ENCODE results near the gene FRMD4B.
"Not testable (repeated sequence)": the region's sequence is repeated elsewhere in the genome, so short reads cannot be mapped to it uniquely, and the experiment has no call there.

The FRMD4B gene

DNA sequence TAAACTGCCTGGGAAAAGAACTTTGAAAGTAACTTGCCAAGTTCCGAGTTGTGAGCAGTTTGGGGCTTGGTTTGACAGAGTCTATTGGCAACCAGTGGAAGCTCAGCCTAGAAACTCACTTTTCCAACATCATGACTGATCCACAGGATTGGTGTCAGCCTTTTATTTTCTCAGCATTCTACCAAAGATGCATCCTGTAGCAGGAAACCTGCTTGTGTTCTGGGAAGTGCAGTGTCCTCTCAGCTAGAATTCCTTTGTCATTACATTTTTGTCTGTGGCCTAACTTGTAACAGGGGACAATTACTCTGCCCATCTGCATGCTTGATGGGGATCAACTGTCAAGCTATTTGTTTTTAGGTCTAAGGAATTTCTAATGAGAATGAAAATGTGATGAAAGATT lies 146.8 kb downstream of the FRMD4B start:
- no peak for DNase-seq

GRCh38 chr3:69236812-69237707 lies 148.8 kb downstream of the FRMD4B start:
- no peak for DNase-seq

DNA sequence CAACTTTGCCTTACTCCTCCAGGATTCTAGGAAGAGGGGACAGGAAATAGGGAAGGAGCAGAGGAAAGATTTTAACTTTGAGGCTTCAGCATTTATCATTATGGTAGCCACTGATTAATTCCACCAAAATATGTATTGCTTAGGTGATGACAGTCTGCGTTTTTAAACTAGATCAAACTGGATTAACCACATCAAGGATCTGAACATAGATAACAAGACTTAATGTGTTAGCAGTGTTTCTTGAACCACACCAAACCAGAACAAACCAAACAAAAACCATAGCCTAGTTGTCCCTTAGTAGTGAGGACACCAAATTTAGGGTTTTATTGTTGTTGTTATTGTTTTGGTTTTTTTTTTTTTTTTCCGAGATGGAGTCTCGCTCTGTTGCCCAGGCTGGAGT lies 150.0 kb downstream of the FRMD4B start:
- no peak for DNase-seq

DNA sequence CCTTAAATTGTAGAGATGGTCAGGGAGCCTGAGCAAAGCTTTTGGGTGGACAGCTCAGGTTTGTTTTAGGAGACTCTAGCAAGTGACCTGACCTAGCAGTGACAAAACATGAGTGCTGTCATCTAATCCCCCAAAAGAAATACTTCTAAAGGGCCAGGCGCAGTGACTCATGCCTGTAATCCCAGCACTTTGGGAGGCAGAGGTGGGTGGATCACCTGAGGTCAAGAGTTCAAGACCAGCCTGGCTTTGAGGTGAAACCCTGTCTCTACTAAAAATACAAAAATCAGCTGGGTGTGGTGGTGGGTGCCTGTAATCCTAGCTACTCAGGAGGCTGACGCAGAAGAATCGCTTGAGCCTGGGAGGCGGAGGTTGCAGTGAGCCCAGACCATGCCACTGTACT lies 150.7 kb downstream of the FRMD4B start:
- not testable (repeated sequence) for DNase-seq

- DNase-seq: no peak
Observed at GRCh38 chr3:69232482-69232881, 153.4 kb downstream of the FRMD4B start.

DNA sequence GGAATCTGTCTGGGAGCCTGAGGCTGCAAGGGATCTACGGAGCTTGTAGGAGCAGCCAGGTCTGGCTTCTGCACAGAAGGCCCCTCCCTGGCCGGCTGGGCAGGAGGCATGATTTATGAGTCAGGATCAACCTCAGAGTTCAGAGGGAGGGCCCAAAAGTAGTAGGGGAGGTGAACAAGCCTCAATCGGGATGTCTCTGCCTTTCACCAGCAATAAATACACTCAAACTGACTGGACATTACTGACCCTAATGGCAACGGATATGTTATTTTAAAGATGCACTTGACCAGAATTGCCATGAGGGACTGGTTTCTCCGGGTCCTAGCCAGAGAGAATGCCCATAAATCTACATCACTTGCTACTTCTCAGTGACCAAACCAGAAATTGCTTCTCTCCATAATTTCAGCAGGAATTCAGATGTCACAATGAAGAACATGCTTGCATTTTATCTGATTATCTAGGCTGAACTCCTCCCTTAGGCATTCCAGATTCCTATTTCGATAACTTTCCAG lies 153.9 kb downstream of the FRMD4B start:
- no peak for DNase-seq

DNA sequence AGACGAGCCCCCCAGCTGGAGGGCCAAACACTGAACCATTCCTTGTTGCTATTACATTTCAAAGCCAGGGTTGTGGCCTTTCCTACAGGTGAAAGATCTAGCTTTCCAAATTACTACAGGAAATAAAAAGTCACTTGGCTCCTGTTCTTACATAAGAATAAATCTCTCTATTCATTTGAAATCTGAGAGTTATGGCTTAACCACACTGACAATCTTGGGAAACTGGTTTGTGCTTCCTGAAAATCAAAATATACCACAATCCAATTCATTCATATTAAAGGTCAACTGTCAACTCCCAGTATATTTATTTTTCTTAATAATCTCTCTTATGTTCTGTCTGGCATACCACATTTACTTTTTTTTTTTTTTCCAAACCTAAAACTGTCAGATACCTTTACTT lies 159.8 kb downstream of the FRMD4B start:
- no peak for DNase-seq

GRCh38 chr3:69219101-69219708 lies 166.7 kb downstream of the FRMD4B start:
- no peak for DNase-seq

DNA sequence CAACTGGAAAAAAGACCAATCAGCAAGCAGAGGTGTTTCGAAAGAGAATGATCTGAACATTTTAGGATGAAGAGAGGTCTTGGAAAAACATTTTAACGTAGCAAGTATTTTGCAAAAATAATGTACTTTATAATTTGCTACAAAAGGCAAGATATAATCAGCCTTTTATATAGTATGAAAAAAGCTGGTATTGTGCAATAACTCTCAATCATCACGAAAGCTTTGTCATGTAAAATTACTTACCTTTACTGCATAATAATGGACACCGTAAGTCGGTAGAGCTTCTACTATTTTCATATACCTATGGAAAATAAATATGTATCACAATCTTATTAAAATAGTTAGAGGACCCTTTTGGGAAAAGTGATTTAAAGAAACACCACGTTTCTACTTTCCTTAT lies 167.8 kb downstream of the FRMD4B start:
- DNase-seq: no peak

DNA sequence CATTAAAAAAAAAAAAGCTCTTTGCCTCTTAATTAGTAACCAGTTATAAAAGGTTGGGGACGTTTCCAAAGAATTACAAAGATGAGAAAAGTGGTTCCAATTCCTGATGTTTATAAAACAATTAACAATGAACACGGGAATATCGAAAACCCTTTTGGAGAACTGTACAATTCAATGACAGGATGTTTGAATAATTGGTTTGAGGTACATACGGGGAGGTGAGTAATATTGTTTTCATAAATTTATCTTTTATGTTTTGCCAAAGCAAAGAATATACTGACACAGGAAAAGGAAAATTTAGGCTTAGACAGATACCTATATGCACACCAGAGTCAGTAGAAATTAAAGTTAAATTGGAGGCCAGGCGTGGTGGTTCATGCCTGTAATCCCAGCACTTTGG lies 168.9 kb downstream of the FRMD4B start:
- DNase-seq: no peak

- no peak for DNase-seq
Observed at GRCh38 chr3:69214241-69214640, 171.6 kb downstream of the FRMD4B start.

GRCh38 chr3:69212411-69213160 lies 173.3 kb downstream of the FRMD4B start:
- DNase-seq: no peak

DNA sequence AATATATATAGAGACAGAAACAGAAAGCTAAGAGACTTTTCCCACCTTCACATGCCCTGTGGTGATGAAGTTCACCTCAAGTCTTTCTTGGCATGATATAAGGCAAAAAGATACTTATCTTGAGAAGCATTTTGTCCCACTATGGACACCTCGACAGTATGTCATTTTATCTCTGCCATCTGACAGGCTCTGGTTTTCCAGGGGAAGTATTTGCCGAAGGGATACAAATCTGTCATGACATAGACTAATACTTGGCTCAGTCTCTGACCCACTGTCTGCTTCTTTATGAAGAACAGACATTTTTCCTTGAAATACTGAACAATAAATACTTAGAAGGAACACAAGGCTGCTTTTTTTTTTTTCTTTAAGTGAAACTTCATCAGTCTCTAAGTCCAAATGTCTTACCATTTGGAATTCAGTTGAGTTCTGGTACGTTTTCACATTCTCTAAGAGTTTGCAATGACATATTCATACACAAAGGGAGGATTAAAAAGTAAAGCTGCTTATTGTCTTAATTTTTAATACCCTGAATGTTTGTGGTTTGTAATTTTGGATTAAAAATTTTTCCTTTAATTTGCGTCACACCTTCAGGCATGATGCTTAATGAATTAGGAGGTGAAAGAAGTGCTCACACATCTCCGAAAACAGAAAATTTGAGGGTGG lies 175.7 kb downstream of the FRMD4B start:
- DNase-seq: no peak

DNA sequence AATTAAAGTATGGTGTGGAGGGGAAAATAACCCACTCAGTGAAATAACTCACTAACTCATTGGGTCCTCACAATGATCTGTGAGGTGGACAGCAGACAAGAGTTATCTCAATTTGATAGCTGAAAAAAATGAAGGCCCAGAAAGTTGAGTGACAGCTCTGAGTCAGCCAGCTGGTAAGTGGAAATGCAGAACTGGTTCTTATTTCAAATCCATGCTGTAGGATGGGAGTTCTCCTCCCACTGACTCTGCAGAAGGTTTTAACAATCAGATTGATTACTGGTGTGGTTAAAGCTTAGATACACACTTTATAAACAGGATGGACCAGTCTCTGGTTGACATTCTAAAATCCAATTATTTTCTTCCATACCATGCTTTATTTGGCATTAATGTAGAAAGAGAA lies 176.5 kb downstream of the FRMD4B start:
- DNase-seq: no peak

DNA sequence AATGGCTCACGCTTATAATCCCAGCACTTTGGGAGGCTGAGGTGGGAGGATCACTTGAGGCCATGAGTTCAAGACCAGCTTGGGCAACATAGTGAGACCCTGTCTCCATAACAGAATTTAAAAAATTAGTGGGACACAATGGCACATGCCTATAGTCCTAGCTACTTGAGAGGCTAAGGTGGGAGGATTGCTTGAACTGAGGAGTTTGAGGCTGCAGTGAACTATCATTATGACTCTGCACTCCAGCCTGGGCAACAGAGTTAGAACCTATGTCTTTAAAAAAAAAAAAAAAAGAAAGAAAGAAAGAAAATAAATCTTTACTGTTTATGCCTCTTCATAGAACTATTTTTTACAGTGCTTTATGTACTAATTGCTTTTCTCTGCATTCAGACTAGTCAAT lies 178.9 kb downstream of the FRMD4B start:
- no peak for DNase-seq

DNA sequence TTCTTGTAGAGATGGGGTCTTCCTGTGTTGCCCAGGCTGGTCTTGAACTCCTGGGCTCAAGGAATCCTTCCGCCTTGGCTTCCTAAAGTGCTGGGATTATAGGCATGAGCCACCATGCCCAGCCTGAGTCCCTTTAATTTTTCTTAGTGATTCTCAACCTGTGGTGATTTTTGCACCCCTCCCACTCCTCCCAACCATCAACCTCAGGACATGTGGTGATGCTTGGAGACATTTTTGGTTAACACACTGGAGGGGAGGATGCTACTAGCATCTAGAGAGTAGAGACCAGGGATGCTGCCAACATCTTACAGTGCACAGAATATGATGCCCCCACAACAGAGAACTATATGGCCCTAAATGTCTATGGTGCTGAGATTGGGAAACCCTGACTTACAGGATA lies 180.5 kb downstream of the FRMD4B start:
- DNase-seq: no peak

DNA sequence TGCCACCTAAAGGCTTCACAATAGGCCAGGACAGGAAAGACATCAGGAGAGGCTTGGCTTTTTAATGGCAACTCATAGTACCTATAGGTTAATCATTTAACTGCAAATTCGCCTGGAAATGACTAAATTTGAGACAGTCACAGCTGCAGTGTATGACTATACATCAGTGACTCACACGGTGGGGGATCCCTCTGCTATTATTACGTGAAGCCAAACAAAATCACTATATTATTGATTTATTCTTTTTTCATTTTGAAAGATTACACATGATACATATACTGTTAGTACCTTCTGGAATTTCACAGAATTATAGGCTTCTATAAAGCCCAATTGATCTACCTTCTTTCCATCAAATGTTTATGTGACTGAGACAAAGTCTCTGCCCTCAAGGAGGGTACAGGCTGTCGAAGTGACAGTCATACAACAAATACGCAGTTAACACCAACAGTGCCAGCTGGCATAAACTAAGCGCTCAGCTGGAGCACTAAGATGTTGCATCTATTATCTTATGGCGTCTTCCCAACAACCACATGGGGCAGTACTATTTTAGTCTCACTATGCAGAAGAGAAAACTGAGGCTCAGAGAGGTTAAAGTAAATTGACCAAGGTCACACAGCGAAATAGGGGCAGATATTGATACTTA lies 181.5 kb downstream of the FRMD4B start:
- DNase-seq: peak; percentile 76

- DNase-seq: no peak
Observed at GRCh38 chr3:69203631-69204314, 182.1 kb downstream of the FRMD4B start.

DNA sequence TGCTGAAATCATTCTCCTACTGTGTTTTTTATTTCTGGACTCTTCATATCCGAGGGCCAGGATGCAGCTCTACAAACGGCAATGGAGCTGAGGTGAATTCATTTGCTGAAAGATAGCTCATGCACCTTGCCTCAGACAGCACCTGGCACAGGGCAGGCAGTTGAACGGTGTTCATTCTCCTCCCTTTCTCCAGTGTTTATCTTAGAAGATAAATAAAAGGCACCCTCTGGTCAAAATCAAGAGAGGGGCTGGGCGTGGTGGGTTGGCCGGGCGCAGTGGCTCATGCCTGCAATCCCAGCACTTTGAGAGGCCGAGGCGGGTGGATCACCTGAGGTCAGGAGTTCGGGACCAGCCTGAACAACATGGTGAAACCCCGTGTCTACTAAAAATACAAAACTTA lies 184.2 kb downstream of the FRMD4B start:
- no peak for DNase-seq

DNA sequence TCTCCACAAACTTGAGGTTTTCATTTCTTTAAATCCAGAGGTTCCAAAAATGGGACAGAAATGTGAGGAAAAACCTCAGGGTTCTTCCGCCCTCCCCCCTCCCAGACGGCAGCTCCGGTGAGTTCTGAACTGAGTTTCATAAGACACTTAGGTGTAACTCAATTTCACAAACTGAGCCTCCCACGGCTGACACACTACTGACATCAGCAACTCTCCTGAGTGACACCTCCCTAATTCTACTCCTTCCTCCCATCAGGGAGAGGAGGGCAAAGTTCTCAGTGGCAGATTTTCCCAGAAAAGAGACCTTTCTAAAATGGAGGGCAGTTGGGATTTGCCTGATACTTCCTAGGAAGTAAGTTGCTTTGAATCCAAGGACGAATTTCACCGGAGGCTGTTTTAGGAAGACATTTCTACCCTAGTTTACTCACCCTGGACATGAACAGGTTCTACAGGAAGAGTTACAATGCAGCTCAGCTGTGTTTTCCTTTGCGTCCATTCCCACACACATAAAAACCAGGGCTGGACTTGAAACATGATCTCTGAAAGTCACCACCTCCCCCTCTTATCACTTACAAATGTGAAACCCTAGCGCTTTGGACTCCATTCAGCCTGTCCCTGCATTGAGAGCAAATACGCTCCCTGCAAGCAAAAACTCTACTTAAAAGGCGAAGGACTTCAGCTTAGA lies 185.4 kb downstream of the FRMD4B start:
- DNase-seq: peak; percentile 75

- DNase-seq: no peak
Observed at GRCh38 chr3:69199942-69200341, 185.9 kb downstream of the FRMD4B start.

Data from activated CD4-positive, alpha-beta T cell treated with anti-CD3 and anti-CD28 coated beads for 48 hours (primary cell).